PFSK-1 (cell line): ENCODE data around the gene ACIN1.

Experiments used
- FOXP2 ChIP-seq: optimal IDR thresholded peaks from 2 replicates; pipeline ENCODE3; 2011; ENCODE audit warnings: borderline replicate concordance, control low read depth, inconsistent platforms; ENCODE audit not compliant: insufficient read depth; ENCODE audit errors: extremely low read length, extremely low read depth
- POLR2AphosphoS5 ChIP-seq: IDR thresholded peaks from 2 replicates; pipeline ENCODE4 v1.6.1; 2012; ENCODE audit warnings: low read depth, mild to moderate bottlenecking, control low read depth, low read length, moderate library complexity
- SIN3A ChIP-seq: IDR thresholded peaks from 2 replicates; pipeline ENCODE4 v1.6.1; 2012; ENCODE audit warnings: mild to moderate bottlenecking, low read length, moderate library complexity, borderline replicate concordance; ENCODE audit not compliant: insufficient read depth
- TAF1 ChIP-seq: IDR thresholded peaks from 2 replicates; pipeline ENCODE4 v1.6.1; 2012; ENCODE audit warnings: low read length, control low read depth, borderline replicate concordance; ENCODE audit not compliant: insufficient read depth
- TF ChIP-seq, protein P1 (sequence below), 2 experiments: IDR thresholded peaks; 2 replicates each; pipeline versions ENCODE4 v1.6.1 to v1.8.0; 2011 to 2012; ENCODE audit warnings: low read depth in 2 of 2, low read length in 2 of 2, control low read depth in 1 of 2, inconsistent platforms in 1 of 2, mild to moderate bottlenecking in 1 of 2, moderate library complexity in 1 of 2; ENCODE audit not compliant: insufficient read depth in 1 of 2

Gene ACIN1

DNA sequence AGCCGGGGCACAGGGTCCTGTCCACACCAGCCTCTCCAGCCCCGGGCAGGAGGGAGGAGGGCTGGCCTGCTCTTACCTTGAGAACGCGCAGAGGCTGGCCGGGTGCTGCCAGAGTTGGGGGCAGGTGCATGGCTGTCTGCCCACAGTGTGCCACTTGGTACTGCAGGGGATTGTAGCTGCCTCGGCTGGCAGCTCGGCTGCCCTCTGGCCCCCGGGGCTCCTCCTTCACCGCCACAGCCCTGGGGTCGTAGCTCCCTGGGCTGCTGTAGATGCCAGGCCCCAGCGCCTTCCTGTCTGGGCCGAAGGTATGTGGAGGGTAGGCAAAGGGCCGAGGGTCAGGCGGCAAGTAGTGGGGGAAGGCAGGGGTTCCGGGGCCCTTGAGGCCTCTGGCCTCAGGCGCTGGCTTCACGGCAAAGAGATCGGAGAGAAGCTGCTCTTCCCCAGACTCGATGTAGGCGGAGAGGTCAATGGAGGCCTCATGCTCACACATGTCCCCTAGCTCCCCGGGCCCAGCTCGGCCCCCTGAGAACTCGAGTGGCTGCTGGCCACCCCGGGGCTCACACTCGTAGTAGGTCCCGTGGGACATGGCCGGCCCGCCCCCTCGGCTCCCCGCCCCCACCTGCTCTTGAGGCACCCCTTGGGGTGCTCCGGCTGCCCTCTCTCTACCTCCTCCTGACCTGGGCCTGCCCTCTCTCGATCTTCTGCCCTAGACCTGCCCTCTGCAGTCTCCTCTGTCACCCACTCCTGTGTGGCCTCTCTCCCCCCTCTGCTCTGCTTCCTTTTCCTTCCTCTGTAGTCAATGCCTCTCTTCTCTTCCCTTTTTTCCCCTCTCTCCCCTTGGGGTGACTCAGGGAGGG, 23.8 kb upstream of the ACIN1 start, which contains the start of gene CEBPE:
CEBPE (minus strand) TSS at position 750 of the 857 bp plus-strand sequence; CDS start at position 586, 164 bp downstream.
- no peak for TF ChIP-seq SIN3A
- TF ChIP-seq FOXP2 = no peak
- no peak for TF ChIP-seq POLR2AphosphoS5
- TF ChIP-seq, protein P1, sequence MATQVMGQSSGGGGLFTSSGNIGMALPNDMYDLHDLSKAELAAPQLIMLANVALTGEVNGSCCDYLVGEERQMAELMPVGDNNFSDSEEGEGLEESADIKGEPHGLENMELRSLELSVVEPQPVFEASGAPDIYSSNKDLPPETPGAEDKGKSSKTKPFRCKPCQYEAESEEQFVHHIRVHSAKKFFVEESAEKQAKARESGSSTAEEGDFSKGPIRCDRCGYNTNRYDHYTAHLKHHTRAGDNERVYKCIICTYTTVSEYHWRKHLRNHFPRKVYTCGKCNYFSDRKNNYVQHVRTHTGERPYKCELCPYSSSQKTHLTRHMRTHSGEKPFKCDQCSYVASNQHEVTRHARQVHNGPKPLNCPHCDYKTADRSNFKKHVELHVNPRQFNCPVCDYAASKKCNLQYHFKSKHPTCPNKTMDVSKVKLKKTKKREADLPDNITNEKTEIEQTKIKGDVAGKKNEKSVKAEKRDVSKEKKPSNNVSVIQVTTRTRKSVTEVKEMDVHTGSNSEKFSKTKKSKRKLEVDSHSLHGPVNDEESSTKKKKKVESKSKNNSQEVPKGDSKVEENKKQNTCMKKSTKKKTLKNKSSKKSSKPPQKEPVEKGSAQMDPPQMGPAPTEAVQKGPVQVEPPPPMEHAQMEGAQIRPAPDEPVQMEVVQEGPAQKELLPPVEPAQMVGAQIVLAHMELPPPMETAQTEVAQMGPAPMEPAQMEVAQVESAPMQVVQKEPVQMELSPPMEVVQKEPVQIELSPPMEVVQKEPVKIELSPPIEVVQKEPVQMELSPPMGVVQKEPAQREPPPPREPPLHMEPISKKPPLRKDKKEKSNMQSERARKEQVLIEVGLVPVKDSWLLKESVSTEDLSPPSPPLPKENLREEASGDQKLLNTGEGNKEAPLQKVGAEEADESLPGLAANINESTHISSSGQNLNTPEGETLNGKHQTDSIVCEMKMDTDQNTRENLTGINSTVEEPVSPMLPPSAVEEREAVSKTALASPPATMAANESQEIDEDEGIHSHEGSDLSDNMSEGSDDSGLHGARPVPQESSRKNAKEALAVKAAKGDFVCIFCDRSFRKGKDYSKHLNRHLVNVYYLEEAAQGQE (IDR thresholded peaks at IDR 0.05; ENCODE audit: insufficient read depth in 1 of 2, low read depth in 2 of 2, low read length in 2 of 2) = no peak
- TF ChIP-seq TAF1 = no peak

DNA sequence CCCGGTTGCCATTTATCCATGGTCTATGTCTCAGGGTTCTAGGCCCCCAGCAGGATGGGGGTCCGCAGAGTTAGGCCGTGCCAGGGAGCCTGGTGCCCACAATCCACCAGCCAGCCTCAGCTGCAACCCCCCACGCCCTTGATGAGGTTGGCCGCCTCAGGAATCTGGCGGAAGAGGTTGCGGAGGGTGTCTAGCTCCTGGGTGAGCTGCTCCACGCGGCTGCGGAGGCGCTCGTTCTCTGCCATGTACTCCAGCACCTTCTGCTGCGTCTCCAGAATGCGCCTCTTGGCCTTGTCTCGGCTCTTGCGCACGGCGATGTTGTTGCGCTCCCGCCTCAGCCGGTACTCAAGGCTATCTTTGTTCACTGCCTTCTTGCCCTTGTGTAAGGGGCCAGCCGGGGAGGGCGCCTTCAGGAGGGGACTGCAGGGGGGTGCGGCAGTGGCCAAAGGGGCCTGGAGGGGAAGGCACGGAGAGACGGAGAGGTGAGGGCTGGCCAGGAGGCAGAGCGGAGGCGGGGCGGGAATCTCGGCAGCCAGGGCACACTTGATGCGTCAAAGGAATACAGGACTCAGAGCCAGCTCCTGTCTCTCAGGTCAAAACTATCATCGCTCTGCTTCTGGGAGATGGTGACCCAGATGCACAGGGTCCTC, 22.6 kb upstream of the ACIN1 start:
- TF ChIP-seq SIN3A (no peak), TAF1 (no peak), POLR2AphosphoS5 (no peak), FOXP2 (no peak)
- TF ChIP-seq, protein P1 (IDR thresholded peaks at IDR 0.05; ENCODE audit: insufficient read depth in 1 of 2, low read depth in 2 of 2, low read length in 2 of 2) = no peak

DNA sequence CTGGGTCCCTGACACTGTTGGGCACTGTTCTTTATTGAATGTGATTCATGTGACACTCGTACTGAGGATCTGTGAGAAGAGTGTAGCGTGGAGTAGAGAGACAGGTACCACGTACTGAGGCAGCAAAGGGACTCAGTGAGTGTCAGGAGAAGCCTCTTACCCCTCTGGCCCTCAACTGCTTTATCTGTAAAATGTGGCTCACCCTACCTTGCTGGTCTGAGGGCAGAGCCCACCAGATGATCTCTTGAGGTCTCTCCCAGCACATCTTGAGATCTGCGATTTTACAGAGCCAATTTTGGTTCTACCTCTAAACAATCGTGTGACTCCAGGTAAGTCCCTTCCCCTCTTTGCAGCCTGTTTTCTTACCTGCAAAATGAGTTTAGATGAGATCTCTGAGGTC, 21.0 kb upstream of the ACIN1 start:
- no peak for TF ChIP-seq POLR2AphosphoS5
- TF ChIP-seq TAF1 = no peak

DNA sequence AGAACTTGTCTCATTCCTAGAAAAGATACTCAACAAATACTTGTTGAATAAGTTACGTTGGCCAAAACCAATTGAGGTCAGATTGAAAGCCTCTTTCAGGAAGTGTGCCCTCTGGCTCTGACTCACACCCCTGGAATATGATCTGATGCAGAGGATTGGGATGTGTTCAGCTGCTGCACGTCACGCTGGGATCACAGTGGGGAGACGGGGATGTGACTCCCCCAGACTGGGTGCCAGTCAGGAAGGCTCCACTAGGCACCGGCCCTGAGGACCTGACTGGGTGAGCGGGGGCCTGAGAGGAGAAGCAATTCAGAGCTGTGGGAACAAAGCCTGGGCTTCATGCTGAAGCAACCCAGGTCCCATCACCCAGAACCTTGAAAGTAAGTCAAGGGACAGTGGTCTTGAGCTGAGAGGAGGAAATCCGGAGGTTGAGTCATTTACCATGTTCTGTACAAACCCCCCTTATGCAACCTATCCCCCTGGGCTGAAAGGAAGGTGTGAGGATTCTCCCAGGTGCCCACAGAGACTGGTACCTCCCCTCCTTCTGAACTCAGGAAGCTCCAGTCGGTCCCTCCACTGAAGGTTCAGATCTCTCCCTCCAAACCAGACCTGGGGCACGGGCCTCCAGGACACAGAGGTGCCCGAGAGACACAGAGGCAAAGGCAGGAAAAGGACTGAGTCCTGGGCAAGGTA, 20.2 kb upstream of the ACIN1 start:
- TF ChIP-seq TAF1 = no peak
- no peak for TF ChIP-seq FOXP2
- no peak for TF ChIP-seq SIN3A
- TF ChIP-seq, protein P1 (IDR thresholded peaks at IDR 0.05; ENCODE audit: insufficient read depth in 1 of 2, low read depth in 2 of 2, low read length in 2 of 2) = no peak
- TF ChIP-seq POLR2AphosphoS5 = no peak

DNA sequence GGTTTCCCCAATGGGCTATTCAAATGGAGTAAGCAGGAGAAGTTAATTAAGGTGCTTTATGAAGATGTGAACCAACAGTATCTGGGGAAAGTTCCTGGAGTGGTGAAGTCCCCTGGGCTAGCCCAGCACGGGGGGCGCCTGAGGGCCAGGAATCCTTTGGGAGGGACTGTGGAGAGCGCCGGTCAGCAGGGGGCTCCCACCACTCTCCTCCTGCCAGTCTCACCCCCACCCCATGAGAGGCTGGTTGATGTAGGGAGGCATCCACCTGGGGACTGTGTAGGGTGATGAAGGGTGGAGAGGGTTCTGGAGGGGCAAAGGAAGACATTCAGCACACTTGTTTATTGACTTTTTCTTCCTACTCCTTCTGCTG, 19.7 kb upstream of the ACIN1 start:
- TF ChIP-seq, protein P1 (IDR thresholded peaks at IDR 0.05; ENCODE audit: insufficient read depth in 1 of 2, low read depth in 2 of 2, low read length in 2 of 2) = no peak
- TF ChIP-seq POLR2AphosphoS5 = no peak
- TF ChIP-seq TAF1 = no peak
- no peak for TF ChIP-seq FOXP2
- no peak for TF ChIP-seq SIN3A
